Measurements from ENCODE around the gene REPS2. TPM values are rescaled to one million over a fixed set of nuclear protein-coding genes. Genes with fewer than 3 reads are reported as not detected.
"Not testable (repeated sequence)": the region's sequence is repeated elsewhere in the genome, so short reads cannot be mapped to it uniquely, and the experiment has no call there.

REPS2 gene
- total RNA-seq, 1 donor, result 1.7 TPM

GRCh38 chrX:16957751-16958150 lies 11.3 kb downstream of the REPS2 start:
- DNase-seq (ENCODE audit: low read depth), result no peak
- TF ChIP-seq CTCF (IDR thresholded peaks at IDR 0.05; ENCODE audit: insufficient read depth, low read length), result no peak
- H3K4me3 ChIP-seq (ENCODE audit: low read depth, low read length), result no peak overlapping the region

GRCh38 chrX:16958356-16958755 lies 11.9 kb downstream of the REPS2 start:
- TF ChIP-seq CTCF (IDR thresholded peaks at IDR 0.05; ENCODE audit: insufficient read depth, low read length), result no peak
- no peak for DNase-seq (ENCODE audit: low read depth)
- no peak overlapping the region for H3K4me3 ChIP-seq (ENCODE audit: low read depth, low read length)

GRCh38 chrX:16962661-16963060 lies 16.2 kb downstream of the REPS2 start:
- H3K4me3 ChIP-seq (ENCODE audit: low read depth, low read length); DNase-seq (ENCODE audit: low read depth): not testable (repeated sequence)

- H3K4me3 ChIP-seq (ENCODE audit: low read depth, low read length), result no peak overlapping the region
- peak; percentile 43 for DNase-seq (ENCODE audit: low read depth)
- TF ChIP-seq CTCF (IDR thresholded peaks at IDR 0.05; ENCODE audit: insufficient read depth, low read length), result no peak
Measured at GRCh38 chrX:16963216-16963615, 16.8 kb downstream of the REPS2 start.

GRCh38 chrX:16964976-16965375 lies 18.5 kb downstream of the REPS2 start:
- DNase-seq (ENCODE audit: low read depth); H3K4me3 ChIP-seq (ENCODE audit: low read depth, low read length): not testable (repeated sequence)

GRCh38 chrX:16966752-16967448 lies 20.4 kb downstream of the REPS2 start:
- no peak for DNase-seq (ENCODE audit: low read depth)
- H3K4me3 ChIP-seq (ENCODE audit: low read depth, low read length), result no peak overlapping the region
- TF ChIP-seq CTCF (IDR thresholded peaks at IDR 0.05; ENCODE audit: insufficient read depth, low read length), result no peak

- DNase-seq (ENCODE audit: low read depth); H3K4me3 ChIP-seq (ENCODE audit: low read depth, low read length): not testable (repeated sequence)
Measured at GRCh38 chrX:16968753-16969152, 22.3 kb downstream of the REPS2 start.

GRCh38 chrX:16970977-16971376 lies 24.5 kb downstream of the REPS2 start:
- TF ChIP-seq CTCF (IDR thresholded peaks at IDR 0.05; ENCODE audit: insufficient read depth, low read length), result no peak
- no peak overlapping the region for H3K4me3 ChIP-seq (ENCODE audit: low read depth, low read length)
- peak; percentile 39 for DNase-seq (ENCODE audit: low read depth)

All from fibroblast of the aortic adventitia (primary cell).